ENCODE data around the gene ZNF142. TPM values are rescaled to one million over a fixed set of nuclear protein-coding genes. Genes with fewer than 3 reads are reported as not detected.

ZNF142 gene
- total and polyA plus RNA-seq, 2 of the 8 experiments (the other 6 are each of a cell fraction or from before 2014, with no cell fraction given): 9.4 to 32.5 TPM

DNA sequence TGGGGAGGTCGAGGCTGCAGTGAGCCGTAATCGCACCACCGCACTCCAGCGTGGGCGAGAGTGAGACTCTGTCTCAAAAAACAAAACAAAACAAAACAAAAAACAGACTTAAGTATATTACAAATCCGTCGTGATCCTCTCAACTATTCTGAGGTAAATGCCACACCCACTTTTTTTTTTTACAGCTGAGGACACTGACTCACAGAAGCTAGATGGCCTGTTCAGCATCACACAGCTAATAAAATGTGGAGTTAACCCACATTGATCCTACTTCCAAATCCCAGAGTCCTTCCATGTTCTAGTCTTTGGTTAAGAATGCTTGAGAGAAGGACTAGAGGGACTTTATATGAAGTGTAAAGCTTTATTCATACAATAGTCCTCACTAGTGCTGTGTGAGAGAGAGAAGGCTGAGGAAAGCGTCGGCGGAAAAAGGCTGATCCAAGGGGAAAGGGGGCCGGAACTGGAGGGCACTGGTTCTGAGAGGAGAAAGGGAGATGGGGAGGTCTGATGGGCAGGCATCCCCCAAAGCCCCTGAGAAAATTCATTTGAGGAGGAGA is 11.8 kb upstream of the ZNF142 start:
- Histone ChIP-seq H3K56ac (replicated peaks; ENCODE audit: insufficient read length, low read depth, low read length) (no peak overlapping the region), H4K91ac (replicated peaks; ENCODE audit: insufficient read length, low read length) (no peak overlapping the region), H2BK15ac (ENCODE audit: low read length) (no peak overlapping the region), H4K20me1 (replicated peaks in 1 of 2; ENCODE audit: control insufficient read depth in 1 of 2, insufficient read depth in 2 of 2, low read length in 2 of 2) (no peaks in the 10 kb centered on the region), H2BK20ac (ENCODE audit: low read length) (no peak overlapping the region), H2BK5ac (ENCODE audit: low read depth, low read length) (peak overlapping the region; percentile 76; the same call in 1 of the 2 replicates), H3K27me3 (replicated peaks in 1 of 4; ENCODE audit: control insufficient read depth in 3 of 4, extremely low read depth in 1 of 4, insufficient read depth in 3 of 4, low read length in 3 of 4) (no peaks in the 10 kb centered on the region), H2BK12ac (ENCODE audit: low read depth, low read length) (no peak overlapping the region; the same call in 1 of the 2 replicates), H3K4me1 (replicated peaks in 1 of 4; ENCODE audit: control insufficient read depth in 3 of 4, insufficient read depth in 4 of 4, low read length in 3 of 4) (peaks cover 0 to 4% (median 1%) of the 10 kb centered on the region in 4 experiments; a peak in 3 of 7 replicates), H3K36me3 (ENCODE audit: control insufficient read depth in 2 of 4, insufficient read depth in 4 of 4, low read length in 3 of 4) (peaks cover 10 to 25% (median 14%) of the 10 kb centered on the region in 4 experiments), H3K18ac (ENCODE audit: extremely low read depth, low read length) (no peak overlapping the region), H2AFZ (ENCODE audit: low read length) (peak overlapping the region; percentile 73; the same call in 1 of the 2 replicates), H3K9me3 (ENCODE audit: insufficient read depth in 2 of 2, low read depth in 1 of 2, low read length in 1 of 2) (no peaks in the 10 kb centered on the region), H3K9ac (replicated peaks in 1 of 4; ENCODE audit: extremely low read depth in 1 of 4, low read depth in 3 of 4, low read length in 3 of 4) (peak overlapping the region; percentile 72 to 96 (median 88)), H2AK5ac (ENCODE audit: low read depth, low read length) (no peak overlapping the region), H3K79me1 (ENCODE audit: low read depth, low read length) (peaks cover 2% of the 10 kb centered on the region; the same call in 1 of the 2 replicates), H3K14ac (ENCODE audit: insufficient read length) (no peak overlapping the region), H3K23me2 (ENCODE audit: low read depth, low read length) (peaks cover 9% of the 10 kb centered on the region), H3K27ac (ENCODE audit: low read depth, low read length) (peak overlapping the region; percentile 86), H4K5ac (ENCODE audit: insufficient read length, low read depth, low read length) (no peak overlapping the region), H3K23ac (ENCODE audit: insufficient read length) (no peak overlapping the region), H3K79me2 (ENCODE audit: control insufficient read depth in 1 of 2, insufficient read depth in 2 of 2, low read length in 2 of 2) (peaks cover 0 to 17% of the 10 kb centered on the region in 2 experiments; a peak in 2 of 4 replicates), H3K4me3 (ENCODE audit: extremely low read depth in 1 of 4, insufficient read depth in 2 of 4, low read depth in 3 of 4, low read length in 4 of 4) (peak overlapping the region; percentile 96 to 99 (median 96)), H2BK120ac (replicated peaks; ENCODE audit: low read depth, low read length) (no peak overlapping the region), H4K8ac (ENCODE audit: extremely low read depth, insufficient read depth, low read length) (peak overlapping the region; percentile 80; the same call in 1 of the 2 replicates), H3K4me2 (ENCODE audit: insufficient read depth in 1 of 2, low read depth in 2 of 2, low read length in 2 of 2) (peak overlapping the region; percentile 95 to 96), H3K4ac (replicated peaks; ENCODE audit: insufficient read length, low read depth, low read length) (no peak overlapping the region)
- TF ChIP-seq POLR2A (IDR thresholded peaks at IDR 0.05; ENCODE audit: control extremely low read depth in 1 of 2, low read depth in 2 of 2, low read length in 2 of 2) (0 out of 3 replicates have a peak, but pooled peaks of 1 of the 2 experiments have one; percentile 7), RAD21 (IDR thresholded peaks at IDR 0.05 in 1 of 2, conservative IDR thresholded peaks at IDR 0.05 in 1 of 2; ENCODE audit: low read depth in 2 of 2, low read length in 2 of 2) (no peak)
- FAIRE-seq (no peak), DNase-seq (ENCODE audit: low read depth in 1 of 2, low spot score in 2 of 2) (no peak)
- WGBS, 2 experiments (ENCODE audit: extremely low coverage in 1 of 2, insufficient coverage in 1 of 2, insufficient read length in 1 of 2, insufficient replicate concordance in 2 of 2, low coverage in 1 of 2, low lambda C conversion rate in 2 of 2, missing lambda C conversion rate in 1 of 2): 49% methylated on average over 12 of the region's 12 CpGs; no CpG with 5 or more reads in 1 of the 2 experiments
- CTCF ChIA-PET (ENCODE audit: partially characterized antibody): interaction anchor here (0.7 to 6.1 kb wide), 7 partner anchors 11 to 177 kb away, joined by 3 to 45 read pairs (median 7); partner anchors contain the start of genes BCS1L and ZNF142
- POLR2A ChIA-PET (ENCODE audit: partially characterized antibody): interaction anchor here (1.3 to 6.4 kb wide), 7 partner anchors 10 to 94 kb away, joined by 4 to 95 read pairs (median 7); partner anchors contain the start of genes BCS1L, TTLL4 and ZNF142

Measured in H1 (cell line).